ENCODE measurements around the gene P2RX5. TPM values are rescaled to one million over a fixed set of nuclear protein-coding genes. Genes with fewer than 3 reads are reported as not detected.
A peak's percentile ranks its signal among the peaks of the same experiment; 100 is the strongest.

The P2RX5 gene
- total RNA-seq, 1 experiment from 2014 or later: 8.8 TPM

GRCh38 chr17:3636908-3637373 is 59.0 kb downstream of the P2RX5 start (continued):
- TF ChIP-seq CREB1 (CRISPR knock-in tag; IDR thresholded peaks at IDR 0.05) (no peak), E2F1 (CRISPR knock-in tag; IDR thresholded peaks at IDR 0.05) (no peak), KAT7 (CRISPR knock-in tag; IDR thresholded peaks at IDR 0.05; ENCODE audit: borderline replicate concordance) (no peak), SP1 (CRISPR knock-in tag; conservative IDR thresholded peaks at IDR 0.05) (no peak), ZNF671 (CRISPR knock-in tag; IDR thresholded peaks at IDR 0.05) (no peak), ZNF416 (CRISPR knock-in tag; IDR thresholded peaks at IDR 0.05) (no peak), TEAD1 (CRISPR knock-in tag; IDR thresholded peaks at IDR 0.05) (no peak), ZNF138 (CRISPR knock-in tag; conservative IDR thresholded peaks at IDR 0.05) (no peak), TEAD4 (CRISPR knock-in tag; IDR thresholded peaks at IDR 0.05) (no peak), CREM (CRISPR knock-in tag; IDR thresholded peaks at IDR 0.05) (no peak; the same call in 1 of the 2 replicates), GABPB1 (CRISPR knock-in tag; IDR thresholded peaks at IDR 0.05) (0 out of 2 replicates have a peak, but pooled peaks have one; percentile 6), RELA (CRISPR knock-in tag; IDR thresholded peaks at IDR 0.05; ENCODE audit: borderline replicate concordance) (no peak), ZNF396 (CRISPR knock-in tag; IDR thresholded peaks at IDR 0.05; ENCODE audit: borderline replicate concordance) (no peak), TCF7 (CRISPR knock-in tag; IDR thresholded peaks at IDR 0.05; ENCODE audit: low read depth) (no peak), FOXP4 (CRISPR knock-in tag; IDR thresholded peaks at IDR 0.05) (no peak), NR1H2 (CRISPR knock-in tag; IDR thresholded peaks at IDR 0.05) (no peak), ZNF263 (CRISPR knock-in tag; IDR thresholded peaks at IDR 0.05; ENCODE audit: low read depth) (no peak), JUN (CRISPR knock-in tag; IDR thresholded peaks at IDR 0.05) (no peak)
- TF ChIP-seq, protein P1, sequence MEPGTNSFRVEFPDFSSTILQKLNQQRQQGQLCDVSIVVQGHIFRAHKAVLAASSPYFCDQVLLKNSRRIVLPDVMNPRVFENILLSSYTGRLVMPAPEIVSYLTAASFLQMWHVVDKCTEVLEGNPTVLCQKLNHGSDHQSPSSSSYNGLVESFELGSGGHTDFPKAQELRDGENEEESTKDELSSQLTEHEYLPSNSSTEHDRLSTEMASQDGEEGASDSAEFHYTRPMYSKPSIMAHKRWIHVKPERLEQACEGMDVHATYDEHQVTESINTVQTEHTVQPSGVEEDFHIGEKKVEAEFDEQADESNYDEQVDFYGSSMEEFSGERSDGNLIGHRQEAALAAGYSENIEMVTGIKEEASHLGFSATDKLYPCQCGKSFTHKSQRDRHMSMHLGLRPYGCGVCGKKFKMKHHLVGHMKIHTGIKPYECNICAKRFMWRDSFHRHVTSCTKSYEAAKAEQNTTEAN (CRISPR knock-in tag; IDR thresholded peaks at IDR 0.05): 0 out of 2 replicates have a peak, but pooled peaks have one; percentile 13
- TF ChIP-seq, protein P2, sequence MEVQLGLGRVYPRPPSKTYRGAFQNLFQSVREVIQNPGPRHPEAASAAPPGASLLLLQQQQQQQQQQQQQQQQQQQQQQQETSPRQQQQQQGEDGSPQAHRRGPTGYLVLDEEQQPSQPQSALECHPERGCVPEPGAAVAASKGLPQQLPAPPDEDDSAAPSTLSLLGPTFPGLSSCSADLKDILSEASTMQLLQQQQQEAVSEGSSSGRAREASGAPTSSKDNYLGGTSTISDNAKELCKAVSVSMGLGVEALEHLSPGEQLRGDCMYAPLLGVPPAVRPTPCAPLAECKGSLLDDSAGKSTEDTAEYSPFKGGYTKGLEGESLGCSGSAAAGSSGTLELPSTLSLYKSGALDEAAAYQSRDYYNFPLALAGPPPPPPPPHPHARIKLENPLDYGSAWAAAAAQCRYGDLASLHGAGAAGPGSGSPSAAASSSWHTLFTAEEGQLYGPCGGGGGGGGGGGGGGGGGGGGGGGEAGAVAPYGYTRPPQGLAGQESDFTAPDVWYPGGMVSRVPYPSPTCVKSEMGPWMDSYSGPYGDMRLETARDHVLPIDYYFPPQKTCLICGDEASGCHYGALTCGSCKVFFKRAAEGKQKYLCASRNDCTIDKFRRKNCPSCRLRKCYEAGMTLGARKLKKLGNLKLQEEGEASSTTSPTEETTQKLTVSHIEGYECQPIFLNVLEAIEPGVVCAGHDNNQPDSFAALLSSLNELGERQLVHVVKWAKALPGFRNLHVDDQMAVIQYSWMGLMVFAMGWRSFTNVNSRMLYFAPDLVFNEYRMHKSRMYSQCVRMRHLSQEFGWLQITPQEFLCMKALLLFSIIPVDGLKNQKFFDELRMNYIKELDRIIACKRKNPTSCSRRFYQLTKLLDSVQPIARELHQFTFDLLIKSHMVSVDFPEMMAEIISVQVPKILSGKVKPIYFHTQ (CRISPR knock-in tag; IDR thresholded peaks at IDR 0.05): no peak
- TF ChIP-seq, protein P3, sequence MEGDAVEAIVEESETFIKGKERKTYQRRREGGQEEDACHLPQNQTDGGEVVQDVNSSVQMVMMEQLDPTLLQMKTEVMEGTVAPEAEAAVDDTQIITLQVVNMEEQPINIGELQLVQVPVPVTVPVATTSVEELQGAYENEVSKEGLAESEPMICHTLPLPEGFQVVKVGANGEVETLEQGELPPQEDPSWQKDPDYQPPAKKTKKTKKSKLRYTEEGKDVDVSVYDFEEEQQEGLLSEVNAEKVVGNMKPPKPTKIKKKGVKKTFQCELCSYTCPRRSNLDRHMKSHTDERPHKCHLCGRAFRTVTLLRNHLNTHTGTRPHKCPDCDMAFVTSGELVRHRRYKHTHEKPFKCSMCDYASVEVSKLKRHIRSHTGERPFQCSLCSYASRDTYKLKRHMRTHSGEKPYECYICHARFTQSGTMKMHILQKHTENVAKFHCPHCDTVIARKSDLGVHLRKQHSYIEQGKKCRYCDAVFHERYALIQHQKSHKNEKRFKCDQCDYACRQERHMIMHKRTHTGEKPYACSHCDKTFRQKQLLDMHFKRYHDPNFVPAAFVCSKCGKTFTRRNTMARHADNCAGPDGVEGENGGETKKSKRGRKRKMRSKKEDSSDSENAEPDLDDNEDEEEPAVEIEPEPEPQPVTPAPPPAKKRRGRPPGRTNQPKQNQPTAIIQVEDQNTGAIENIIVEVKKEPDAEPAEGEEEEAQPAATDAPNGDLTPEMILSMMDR (IDR thresholded peaks at IDR 0.05): no peak

Measured in WTC11 (cell line).